GM12878 (cell line): ENCODE measurements around the gene SHROOM4.

ENCODE experiments used
- CBX3 ChIP-seq: fragments of 200-600 bp; sonication (generic); IDR thresholded peaks from 2 replicates; pipeline ENCODE4 v1.6.1; 2016; ENCODE audit warnings: low read depth, borderline replicate concordance
- NRF1 ChIP-seq: conservative IDR thresholded peaks from 2 replicates; pipeline ENCODE4 v1.6.1; 2011; ENCODE audit warnings: mild to moderate bottlenecking, low read depth, low read length, improper control_type of control experiment
- POLR2A ChIP-seq: IDR thresholded peaks from 2 replicates; pipeline ENCODE4 v1.6.1; 2011; ENCODE audit warnings: low read depth, mild to moderate bottlenecking, low read length
- POLR2AphosphoS5 ChIP-seq: IDR thresholded peaks from 2 replicates; pipeline ENCODE4 v1.6.1; 2011; ENCODE audit warnings: mild to moderate bottlenecking, low read length, inconsistent platforms
- SP1 ChIP-seq: IDR thresholded peaks from one replicate; pipeline ENCODE4 v1.6.1; 2011; ENCODE audit warnings: low read depth, low read length
- TF ChIP-seq, protein P1 (sequence below): IDR thresholded peaks from 2 replicates; pipeline ENCODE4 v1.6.1; 2012; ENCODE audit warnings: mild to moderate bottlenecking, low read depth, low read length
- TF ChIP-seq, protein P2 (sequence below), 3 experiments: IDR thresholded peaks in 2 of 3; conservative IDR thresholded peaks in 1 of 3; 2 replicates each; pipeline ENCODE4 v1.5.1; 2011; ENCODE audit warnings: low read depth in 3 of 3, low read length in 3 of 3, mild to moderate bottlenecking in 3 of 3, control low read depth in 2 of 3, moderate library complexity in 2 of 3, inconsistent platforms in 1 of 3, mixed read lengths in 1 of 3; ENCODE audit not compliant: control insufficient read depth in 2 of 3, insufficient read depth in 1 of 3; ENCODE audit errors: extremely low read depth in 1 of 3
- TF ChIP-seq, protein P3 (sequence below): fragments of 450-650 bp; IDR thresholded peaks from 2 replicates; pipeline ENCODE4 v1.6.1; 2017; ENCODE audit warnings: mild to moderate bottlenecking
- TF ChIP-seq, protein P4 (sequence below): fragments of 450-650 bp; formaldehyde crosslinking; IDR thresholded peaks from 2 replicates; pipeline ENCODE4 v1.5.0; 2022; ENCODE audit warnings: mild to moderate bottlenecking, missing genetic modification characterization

- TF ChIP-seq CBX3 (no peak), POLR2A (no peak), POLR2AphosphoS5 (no peak), NRF1 (no peak), SP1 (no peak)
- TF ChIP-seq, protein P1, sequence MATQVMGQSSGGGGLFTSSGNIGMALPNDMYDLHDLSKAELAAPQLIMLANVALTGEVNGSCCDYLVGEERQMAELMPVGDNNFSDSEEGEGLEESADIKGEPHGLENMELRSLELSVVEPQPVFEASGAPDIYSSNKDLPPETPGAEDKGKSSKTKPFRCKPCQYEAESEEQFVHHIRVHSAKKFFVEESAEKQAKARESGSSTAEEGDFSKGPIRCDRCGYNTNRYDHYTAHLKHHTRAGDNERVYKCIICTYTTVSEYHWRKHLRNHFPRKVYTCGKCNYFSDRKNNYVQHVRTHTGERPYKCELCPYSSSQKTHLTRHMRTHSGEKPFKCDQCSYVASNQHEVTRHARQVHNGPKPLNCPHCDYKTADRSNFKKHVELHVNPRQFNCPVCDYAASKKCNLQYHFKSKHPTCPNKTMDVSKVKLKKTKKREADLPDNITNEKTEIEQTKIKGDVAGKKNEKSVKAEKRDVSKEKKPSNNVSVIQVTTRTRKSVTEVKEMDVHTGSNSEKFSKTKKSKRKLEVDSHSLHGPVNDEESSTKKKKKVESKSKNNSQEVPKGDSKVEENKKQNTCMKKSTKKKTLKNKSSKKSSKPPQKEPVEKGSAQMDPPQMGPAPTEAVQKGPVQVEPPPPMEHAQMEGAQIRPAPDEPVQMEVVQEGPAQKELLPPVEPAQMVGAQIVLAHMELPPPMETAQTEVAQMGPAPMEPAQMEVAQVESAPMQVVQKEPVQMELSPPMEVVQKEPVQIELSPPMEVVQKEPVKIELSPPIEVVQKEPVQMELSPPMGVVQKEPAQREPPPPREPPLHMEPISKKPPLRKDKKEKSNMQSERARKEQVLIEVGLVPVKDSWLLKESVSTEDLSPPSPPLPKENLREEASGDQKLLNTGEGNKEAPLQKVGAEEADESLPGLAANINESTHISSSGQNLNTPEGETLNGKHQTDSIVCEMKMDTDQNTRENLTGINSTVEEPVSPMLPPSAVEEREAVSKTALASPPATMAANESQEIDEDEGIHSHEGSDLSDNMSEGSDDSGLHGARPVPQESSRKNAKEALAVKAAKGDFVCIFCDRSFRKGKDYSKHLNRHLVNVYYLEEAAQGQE: no peak
- TF ChIP-seq, protein P2, sequence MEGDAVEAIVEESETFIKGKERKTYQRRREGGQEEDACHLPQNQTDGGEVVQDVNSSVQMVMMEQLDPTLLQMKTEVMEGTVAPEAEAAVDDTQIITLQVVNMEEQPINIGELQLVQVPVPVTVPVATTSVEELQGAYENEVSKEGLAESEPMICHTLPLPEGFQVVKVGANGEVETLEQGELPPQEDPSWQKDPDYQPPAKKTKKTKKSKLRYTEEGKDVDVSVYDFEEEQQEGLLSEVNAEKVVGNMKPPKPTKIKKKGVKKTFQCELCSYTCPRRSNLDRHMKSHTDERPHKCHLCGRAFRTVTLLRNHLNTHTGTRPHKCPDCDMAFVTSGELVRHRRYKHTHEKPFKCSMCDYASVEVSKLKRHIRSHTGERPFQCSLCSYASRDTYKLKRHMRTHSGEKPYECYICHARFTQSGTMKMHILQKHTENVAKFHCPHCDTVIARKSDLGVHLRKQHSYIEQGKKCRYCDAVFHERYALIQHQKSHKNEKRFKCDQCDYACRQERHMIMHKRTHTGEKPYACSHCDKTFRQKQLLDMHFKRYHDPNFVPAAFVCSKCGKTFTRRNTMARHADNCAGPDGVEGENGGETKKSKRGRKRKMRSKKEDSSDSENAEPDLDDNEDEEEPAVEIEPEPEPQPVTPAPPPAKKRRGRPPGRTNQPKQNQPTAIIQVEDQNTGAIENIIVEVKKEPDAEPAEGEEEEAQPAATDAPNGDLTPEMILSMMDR (IDR thresholded peaks at IDR 0.05 in 2 of 3, conservative IDR thresholded peaks at IDR 0.05 in 1 of 3; ENCODE audit: control insufficient read depth in 2 of 3, extremely low read depth in 1 of 3, insufficient read depth in 1 of 3, low read depth in 3 of 3, low read length in 3 of 3): no peak
- TF ChIP-seq, protein P3, sequence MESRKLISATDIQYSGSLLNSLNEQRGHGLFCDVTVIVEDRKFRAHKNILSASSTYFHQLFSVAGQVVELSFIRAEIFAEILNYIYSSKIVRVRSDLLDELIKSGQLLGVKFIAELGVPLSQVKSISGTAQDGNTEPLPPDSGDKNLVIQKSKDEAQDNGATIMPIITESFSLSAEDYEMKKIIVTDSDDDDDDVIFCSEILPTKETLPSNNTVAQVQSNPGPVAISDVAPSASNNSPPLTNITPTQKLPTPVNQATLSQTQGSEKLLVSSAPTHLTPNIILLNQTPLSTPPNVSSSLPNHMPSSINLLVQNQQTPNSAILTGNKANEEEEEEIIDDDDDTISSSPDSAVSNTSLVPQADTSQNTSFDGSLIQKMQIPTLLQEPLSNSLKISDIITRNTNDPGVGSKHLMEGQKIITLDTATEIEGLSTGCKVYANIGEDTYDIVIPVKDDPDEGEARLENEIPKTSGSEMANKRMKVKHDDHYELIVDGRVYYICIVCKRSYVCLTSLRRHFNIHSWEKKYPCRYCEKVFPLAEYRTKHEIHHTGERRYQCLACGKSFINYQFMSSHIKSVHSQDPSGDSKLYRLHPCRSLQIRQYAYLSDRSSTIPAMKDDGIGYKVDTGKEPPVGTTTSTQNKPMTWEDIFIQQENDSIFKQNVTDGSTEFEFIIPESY: no peak
- TF ChIP-seq, protein P4, sequence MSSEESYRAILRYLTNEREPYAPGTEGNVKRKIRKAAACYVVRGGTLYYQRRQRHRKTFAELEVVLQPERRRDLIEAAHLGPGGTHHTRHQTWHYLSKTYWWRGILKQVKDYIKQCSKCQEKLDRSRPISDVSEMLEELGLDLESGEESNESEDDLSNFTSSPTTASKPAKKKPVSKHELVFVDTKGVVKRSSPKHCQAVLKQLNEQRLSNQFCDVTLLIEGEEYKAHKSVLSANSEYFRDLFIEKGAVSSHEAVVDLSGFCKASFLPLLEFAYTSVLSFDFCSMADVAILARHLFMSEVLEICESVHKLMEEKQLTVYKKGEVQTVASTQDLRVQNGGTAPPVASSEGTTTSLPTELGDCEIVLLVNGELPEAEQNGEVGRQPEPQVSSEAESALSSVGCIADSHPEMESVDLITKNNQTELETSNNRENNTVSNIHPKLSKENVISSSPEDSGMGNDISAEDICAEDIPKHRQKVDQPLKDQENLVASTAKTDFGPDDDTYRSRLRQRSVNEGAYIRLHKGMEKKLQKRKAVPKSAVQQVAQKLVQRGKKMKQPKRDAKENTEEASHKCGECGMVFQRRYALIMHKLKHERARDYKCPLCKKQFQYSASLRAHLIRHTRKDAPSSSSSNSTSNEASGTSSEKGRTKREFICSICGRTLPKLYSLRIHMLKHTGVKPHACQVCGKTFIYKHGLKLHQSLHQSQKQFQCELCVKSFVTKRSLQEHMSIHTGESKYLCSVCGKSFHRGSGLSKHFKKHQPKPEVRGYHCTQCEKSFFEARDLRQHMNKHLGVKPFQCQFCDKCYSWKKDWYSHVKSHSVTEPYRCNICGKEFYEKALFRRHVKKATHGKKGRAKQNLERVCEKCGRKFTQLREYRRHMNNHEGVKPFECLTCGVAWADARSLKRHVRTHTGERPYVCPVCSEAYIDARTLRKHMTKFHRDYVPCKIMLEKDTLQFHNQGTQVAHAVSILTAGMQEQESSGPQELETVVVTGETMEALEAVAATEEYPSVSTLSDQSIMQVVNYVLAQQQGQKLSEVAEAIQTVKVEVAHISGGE (CRISPR knock-in tag): no peak
Observed at GRCh38 chrX:50842221-50842620, 28.2 kb upstream of the SHROOM4 start.
